ENCODE results near the gene CDKN2B. TPM values are rescaled to one million over a fixed set of nuclear protein-coding genes. Genes with fewer than 3 reads are reported as not detected.
"Not testable (repeated sequence)": the region's sequence is repeated elsewhere in the genome, so short reads cannot be mapped to it uniquely, and the experiment has no call there.

The CDKN2B gene
- total RNA-seq (under 1 TPM in 1 of 2 experiments, not detected in 1; 0.09 TPM), polyA plus RNA-seq (0.16 TPM)

- H3K27me3 Mint-ChIP-seq, result peaks cover 40 to 57% of the 10 kb centered on the region in 2 donors
- no peaks in the 10 kb centered on the region for H3K36me3 Mint-ChIP-seq
- H3K36me3 ChIP-seq (ENCODE audit: insufficient read depth, low read length), result no peaks in the 10 kb centered on the region
- peak within 1 kb of the TSS in 5 of 8 donors; percentile 19 to 56 (median 45) for H3K27ac Mint-ChIP-seq
- H3K27ac ChIP-seq (ENCODE audit: low read depth, low read length), result no peak within 1 kb of the TSS
- H3K4me3 Mint-ChIP-seq, result peak within 1 kb of the TSS; percentile 78 to 93 (median 85)
- H3K9me3 Mint-ChIP-seq, result peaks cover 0 to 2% (median 0%) of the 10 kb centered on the region in 5 donors
- ChIA-PET POLR2A (interaction anchor here (2.0 kb wide), 1 partner anchor 14 kb away, joined by 13 read pairs; the partner anchor contains the start of gene CDKN2B-AS1), CTCF (interaction anchor here (0.6 to 6.0 kb wide), 42 partner anchors 9 to 221 kb away, joined by 3 to 142 read pairs (median 5); partner anchors contain the start of genes CDKN2A and CDKN2B-AS1)
- H3K9me3 ChIP-seq (ENCODE audit: low read length), result no peaks in the 10 kb centered on the region
- DNase-seq, result peak; percentile 32 to 74 (median 61)
- peaks cover 24 to 28% (median 26%) of the 10 kb centered on the region in 3 donors for H3K4me1 Mint-ChIP-seq
- peak within 1 kb of the TSS; percentile 62 for H3K4me3 ChIP-seq (ENCODE audit: low read length)
- H3K4me1 ChIP-seq (ENCODE audit: insufficient read depth, low read length), result peaks cover 13% of the 10 kb centered on the region
- H3K27me3 ChIP-seq (ENCODE audit: insufficient read depth, low read length, poor library complexity, severe bottlenecking), result peaks cover 37% of the 10 kb centered on the region
Observed at GRCh38 chr9:22008717-22009505, at the start of gene CDKN2B. Gene CDKN2B, minus strand, starts transcription at chr9:22009305. Its CDS starts 352 bp downstream, at chr9:22008953.

DNA sequence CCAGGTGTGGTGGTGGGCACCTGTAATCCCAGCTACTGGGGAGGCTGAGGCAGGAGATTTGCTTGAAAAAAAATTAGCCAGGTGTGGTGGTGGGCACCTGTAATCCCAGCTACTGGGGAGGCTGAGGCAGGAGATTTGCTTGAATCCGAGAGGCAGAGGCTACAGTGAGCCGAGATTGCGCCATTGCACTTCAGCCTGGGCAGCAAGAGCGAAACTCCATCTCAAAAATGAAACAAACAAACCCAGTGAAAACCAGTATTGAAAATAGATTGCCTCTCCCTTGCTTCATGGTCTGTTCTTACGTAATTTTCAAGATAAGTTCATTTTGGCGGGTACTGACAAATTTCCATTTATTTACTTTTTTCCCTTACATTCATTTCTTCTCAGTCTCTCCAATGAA, 48.9 kb upstream of the CDKN2B start:
- H3K36me3 ChIP-seq (ENCODE audit: insufficient read depth, low read length); H3K27ac Mint-ChIP-seq; H3K4me3 Mint-ChIP-seq; CTCF ChIA-PET; H3K9me3 Mint-ChIP-seq; POLR2A ChIA-PET; H3K9me3 ChIP-seq (ENCODE audit: low read length); H3K4me3 ChIP-seq (ENCODE audit: low read length); H3K4me1 ChIP-seq (ENCODE audit: insufficient read depth, low read length); H3K27ac ChIP-seq (ENCODE audit: low read depth, low read length); H3K4me1 Mint-ChIP-seq; DNase-seq; H3K27me3 ChIP-seq (ENCODE audit: insufficient read depth, low read length, poor library complexity, severe bottlenecking); H3K27me3 Mint-ChIP-seq: not testable (repeated sequence)
- H3K36me3 Mint-ChIP-seq, result peaks cover 0 to 25% (median 7%) of the 10 kb centered on the region in 3 donors

DNA sequence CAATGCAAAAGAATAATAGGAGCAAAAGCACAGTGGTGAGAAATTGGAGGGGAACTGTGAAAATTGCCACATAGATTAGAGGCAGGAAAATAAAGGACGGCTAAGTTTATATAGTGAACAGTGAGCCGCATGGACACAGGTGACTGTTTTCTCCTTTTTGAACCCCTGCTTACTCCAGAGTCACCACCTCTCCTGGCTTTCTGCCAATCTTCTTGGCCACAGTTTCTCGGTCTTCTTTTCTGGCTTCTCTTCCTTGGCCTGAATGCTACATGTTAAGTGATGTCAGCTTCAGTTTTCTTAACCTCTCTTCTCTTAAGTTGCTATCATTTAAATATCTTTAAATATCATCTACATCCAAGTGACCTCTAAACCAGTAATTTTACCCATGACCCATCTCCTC, 47.3 kb upstream of the CDKN2B start:
- Mint-ChIP-seq H3K27me3 (no peaks in the 10 kb centered on the region), H3K27ac (no peak overlapping the region), H3K9me3 (no peaks in the 10 kb centered on the region), H3K4me1 (peaks cover 11 to 23% (median 22%) of the 10 kb centered on the region in 3 donors), H3K4me3 (no peak overlapping the region), H3K36me3 (peaks cover 0 to 25% (median 7%) of the 10 kb centered on the region in 3 donors)
- no peak overlapping the region for H3K4me3 ChIP-seq (ENCODE audit: low read length)
- H3K36me3 ChIP-seq (ENCODE audit: insufficient read depth, low read length), result no peaks in the 10 kb centered on the region
- no peak overlapping the region for H3K27ac ChIP-seq (ENCODE audit: low read depth, low read length)
- no peak for DNase-seq
- no peaks in the 10 kb centered on the region for H3K9me3 ChIP-seq (ENCODE audit: low read length)
- H3K27me3 ChIP-seq (ENCODE audit: insufficient read depth, low read length, poor library complexity, severe bottlenecking), result no peaks in the 10 kb centered on the region
- H3K4me1 ChIP-seq (ENCODE audit: insufficient read depth, low read length), result peaks cover 23% of the 10 kb centered on the region
- ChIA-PET POLR2A (no interaction called here), CTCF (no interaction called here)

GRCh38 chr9:22055090-22055489, 46.0 kb upstream of the CDKN2B start:
- Mint-ChIP-seq H3K27ac (no peak overlapping the region), H3K9me3 (no peaks in the 10 kb centered on the region), H3K36me3 (peaks cover 0 to 19% (median 7%) of the 10 kb centered on the region in 3 donors), H3K4me1 (peaks cover 19 to 33% (median 32%) of the 10 kb centered on the region in 3 donors), H3K4me3 (no peak overlapping the region), H3K27me3 (no peaks in the 10 kb centered on the region)
- Histone ChIP-seq H3K4me1 (ENCODE audit: insufficient read depth, low read length) (peaks cover 32% of the 10 kb centered on the region), H3K27me3 (ENCODE audit: insufficient read depth, low read length, poor library complexity, severe bottlenecking) (no peaks in the 10 kb centered on the region), H3K27ac (ENCODE audit: low read depth, low read length) (no peak overlapping the region), H3K4me3 (ENCODE audit: low read length) (no peak overlapping the region), H3K9me3 (ENCODE audit: low read length) (no peaks in the 10 kb centered on the region), H3K36me3 (ENCODE audit: insufficient read depth, low read length) (no peaks in the 10 kb centered on the region)
- ChIA-PET POLR2A (no interaction called here), CTCF (interaction anchor here (1.6 kb wide), 1 partner anchor 20 kb away, joined by 3 read pairs; no protein-coding TSS in a partner anchor)
- DNase-seq, result no peak

- Histone ChIP-seq H3K27ac (ENCODE audit: low read depth, low read length) (no peak overlapping the region), H3K27me3 (ENCODE audit: insufficient read depth, low read length, poor library complexity, severe bottlenecking) (no peaks in the 10 kb centered on the region), H3K4me1 (ENCODE audit: insufficient read depth, low read length) (peaks cover 32% of the 10 kb centered on the region), H3K9me3 (ENCODE audit: low read length) (no peaks in the 10 kb centered on the region), H3K36me3 (ENCODE audit: insufficient read depth, low read length) (no peaks in the 10 kb centered on the region), H3K4me3 (ENCODE audit: low read length) (no peak overlapping the region)
- CTCF ChIA-PET, result interaction anchor here (1.6 kb wide), 1 partner anchor 19 kb away, joined by 3 read pairs; no protein-coding TSS in a partner anchor
- no peaks in the 10 kb centered on the region for H3K27me3 Mint-ChIP-seq
- peaks cover 19 to 33% (median 32%) of the 10 kb centered on the region in 3 donors for H3K4me1 Mint-ChIP-seq
- no peak overlapping the region for H3K27ac Mint-ChIP-seq
- no peak for DNase-seq
- POLR2A ChIA-PET, result no interaction called here
- H3K9me3 Mint-ChIP-seq, result no peaks in the 10 kb centered on the region
- H3K36me3 Mint-ChIP-seq, result peaks cover 0 to 19% (median 7%) of the 10 kb centered on the region in 3 donors
- H3K4me3 Mint-ChIP-seq, result no peak overlapping the region
Observed at GRCh38 chr9:22054529-22054928, 45.4 kb upstream of the CDKN2B start.

DNA sequence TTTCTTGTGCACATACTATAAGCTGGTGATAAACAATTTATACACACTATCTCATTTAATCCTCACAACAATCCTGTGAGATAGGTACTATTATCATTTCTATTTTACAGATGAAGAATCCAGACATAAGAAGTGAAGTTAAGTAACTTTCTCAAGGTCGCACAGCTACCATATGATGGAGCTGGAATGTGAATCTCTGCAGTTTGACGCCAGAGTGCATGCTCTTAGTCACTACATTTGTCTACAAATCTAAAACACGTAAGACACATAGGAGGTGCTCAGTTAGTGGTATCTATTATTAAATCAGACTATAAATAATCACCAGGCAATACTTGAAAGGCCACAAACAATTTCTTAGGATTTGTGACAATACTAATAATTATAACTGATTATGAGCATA, 45.0 kb upstream of the CDKN2B start:
- Histone ChIP-seq H3K36me3 (ENCODE audit: insufficient read depth, low read length) (no peaks in the 10 kb centered on the region), H3K4me1 (ENCODE audit: insufficient read depth, low read length) (peaks cover 32% of the 10 kb centered on the region), H3K9me3 (ENCODE audit: low read length) (no peaks in the 10 kb centered on the region), H3K27ac (ENCODE audit: low read depth, low read length) (no peak overlapping the region), H3K4me3 (ENCODE audit: low read length) (no peak overlapping the region), H3K27me3 (ENCODE audit: insufficient read depth, low read length, poor library complexity, severe bottlenecking) (no peaks in the 10 kb centered on the region)
- no peak for DNase-seq
- ChIA-PET CTCF (interaction anchor here (1.2 to 1.6 kb wide), 2 partner anchors 19 to 240 kb away, joined by 3 to 5 read pairs; no protein-coding TSS in a partner anchor), POLR2A (no interaction called here)
- H3K27ac Mint-ChIP-seq, result no peak overlapping the region
- peaks cover 19 to 33% (median 32%) of the 10 kb centered on the region in 3 donors for H3K4me1 Mint-ChIP-seq
- H3K4me3 Mint-ChIP-seq, result no peak overlapping the region
- peaks cover 0 to 18% (median 7%) of the 10 kb centered on the region in 3 donors for H3K36me3 Mint-ChIP-seq
- no peaks in the 10 kb centered on the region for H3K9me3 Mint-ChIP-seq
- no peaks in the 10 kb centered on the region for H3K27me3 Mint-ChIP-seq

DNA sequence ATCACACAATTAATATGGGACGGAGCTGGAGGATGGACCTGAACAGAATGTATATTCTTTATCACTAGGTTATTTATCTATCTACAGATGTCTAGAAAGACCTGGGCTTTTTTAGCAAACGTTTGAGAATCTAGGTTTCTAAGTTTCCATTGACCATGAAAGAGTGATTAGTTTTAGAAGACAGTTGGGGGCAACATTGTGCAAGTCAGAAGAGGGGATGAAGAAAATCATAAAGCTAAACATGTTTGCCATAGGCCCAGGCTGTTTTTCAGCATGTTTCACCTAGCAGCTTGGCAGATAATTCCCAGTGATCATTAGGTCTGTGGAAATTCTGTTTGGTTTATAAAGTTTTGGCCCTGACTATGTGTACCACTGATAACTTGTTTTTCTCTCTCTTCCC, 44.1 kb upstream of the CDKN2B start:
- Mint-ChIP-seq H3K4me3 (no peak overlapping the region), H3K9me3 (no peaks in the 10 kb centered on the region), H3K27me3 (no peaks in the 10 kb centered on the region), H3K4me1 (peaks cover 19 to 33% (median 32%) of the 10 kb centered on the region in 3 donors), H3K36me3 (peaks cover 0 to 9% (median 7%) of the 10 kb centered on the region in 3 donors), H3K27ac (peak overlapping the region in 2 of 8 donors; percentile 6 to 48)
- H3K27ac ChIP-seq (ENCODE audit: low read depth, low read length), result no peak overlapping the region
- H3K9me3 ChIP-seq (ENCODE audit: low read length), result no peaks in the 10 kb centered on the region
- H3K4me3 ChIP-seq (ENCODE audit: low read length), result no peak overlapping the region
- CTCF ChIA-PET, result interaction anchor here (1.1 to 2.5 kb wide), 3 partner anchors 44 to 242 kb away, joined by 3 to 6 read pairs (median 5); partner anchors contain the start of gene CDKN2B
- H3K36me3 ChIP-seq (ENCODE audit: insufficient read depth, low read length), result no peaks in the 10 kb centered on the region
- no peak for DNase-seq
- H3K4me1 ChIP-seq (ENCODE audit: insufficient read depth, low read length), result peaks cover 32% of the 10 kb centered on the region
- POLR2A ChIA-PET, result no interaction called here
- H3K27me3 ChIP-seq (ENCODE audit: insufficient read depth, low read length, poor library complexity, severe bottlenecking), result no peaks in the 10 kb centered on the region

DNA sequence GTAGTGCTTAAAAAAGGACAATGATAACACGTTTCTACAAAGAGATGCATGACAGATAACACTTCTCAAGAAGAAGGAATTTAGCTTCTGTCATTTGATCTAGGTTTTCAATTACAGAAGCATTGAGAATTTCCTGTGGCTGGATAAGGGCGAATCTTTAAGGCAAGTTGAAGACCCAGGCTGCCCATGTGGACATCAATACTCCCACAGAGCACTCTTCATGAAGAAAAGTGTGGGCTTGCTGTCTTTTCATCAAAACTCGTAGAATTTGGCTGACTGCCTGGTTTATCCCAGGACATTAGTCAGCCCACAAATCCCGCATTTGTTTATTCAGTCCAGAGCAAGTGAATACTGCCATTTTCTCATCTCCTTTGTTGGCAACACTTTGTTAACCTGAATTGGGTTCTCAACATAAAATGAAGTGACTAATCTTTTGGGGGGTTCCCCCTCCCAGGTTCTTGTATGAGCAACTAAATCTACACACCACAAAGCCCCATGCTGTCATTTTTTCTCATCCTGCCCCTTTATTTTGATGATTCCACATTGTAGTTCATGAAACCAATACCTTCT, 43.4 kb upstream of the CDKN2B start:
- H3K9me3 Mint-ChIP-seq, result no peaks in the 10 kb centered on the region
- H3K4me3 ChIP-seq (ENCODE audit: low read length), result peak overlapping the region; percentile 12
- CTCF ChIA-PET, result interaction anchor here (1.1 to 2.5 kb wide), 2 partner anchors 43 to 241 kb away, joined by 3 to 6 read pairs; partner anchors contain the start of gene CDKN2B
- H3K4me3 Mint-ChIP-seq, result peak overlapping the region in 1 of 7 donors; percentile 4
- DNase-seq, result peak in 2 of 5 donors; percentile 17 to 47
- H3K27me3 Mint-ChIP-seq, result no peaks in the 10 kb centered on the region
- no peaks in the 10 kb centered on the region for H3K27me3 ChIP-seq (ENCODE audit: insufficient read depth, low read length, poor library complexity, severe bottlenecking)
- no peak overlapping the region for H3K27ac ChIP-seq (ENCODE audit: low read depth, low read length)
- H3K4me1 ChIP-seq (ENCODE audit: insufficient read depth, low read length), result peaks cover 32% of the 10 kb centered on the region
- H3K4me1 Mint-ChIP-seq, result peaks cover 19 to 33% (median 32%) of the 10 kb centered on the region in 3 donors
- peak overlapping the region in 3 of 8 donors; percentile 6 to 48 (median 46) for H3K27ac Mint-ChIP-seq
- H3K36me3 ChIP-seq (ENCODE audit: insufficient read depth, low read length), result no peaks in the 10 kb centered on the region
- POLR2A ChIA-PET, result no interaction called here
- no peaks in the 10 kb centered on the region for H3K9me3 ChIP-seq (ENCODE audit: low read length)
- peaks cover 0 to 7% (median 6%) of the 10 kb centered on the region in 3 donors for H3K36me3 Mint-ChIP-seq

Data from CD8-positive, alpha-beta memory T cell (primary cell).